Dermis lymphatic vessel endothelial cell (primary cell): ENCODE data around the gene LARP7. TPM values are rescaled to one million over a fixed set of nuclear protein-coding genes. Genes with fewer than 3 reads are reported as not detected.

Experiments used
- total RNA-seq: library from RNA; depleted of rRNA; stranded (reverse); fragments of >200 nt; gene quantifications from 2 replicates; pipeline ENCODE4 v1.2.1, GENCODE V29; 2014

LARP7 gene
- 16.3 and 26.8 TPM in 2 replicates for total RNA-seq

DNA sequence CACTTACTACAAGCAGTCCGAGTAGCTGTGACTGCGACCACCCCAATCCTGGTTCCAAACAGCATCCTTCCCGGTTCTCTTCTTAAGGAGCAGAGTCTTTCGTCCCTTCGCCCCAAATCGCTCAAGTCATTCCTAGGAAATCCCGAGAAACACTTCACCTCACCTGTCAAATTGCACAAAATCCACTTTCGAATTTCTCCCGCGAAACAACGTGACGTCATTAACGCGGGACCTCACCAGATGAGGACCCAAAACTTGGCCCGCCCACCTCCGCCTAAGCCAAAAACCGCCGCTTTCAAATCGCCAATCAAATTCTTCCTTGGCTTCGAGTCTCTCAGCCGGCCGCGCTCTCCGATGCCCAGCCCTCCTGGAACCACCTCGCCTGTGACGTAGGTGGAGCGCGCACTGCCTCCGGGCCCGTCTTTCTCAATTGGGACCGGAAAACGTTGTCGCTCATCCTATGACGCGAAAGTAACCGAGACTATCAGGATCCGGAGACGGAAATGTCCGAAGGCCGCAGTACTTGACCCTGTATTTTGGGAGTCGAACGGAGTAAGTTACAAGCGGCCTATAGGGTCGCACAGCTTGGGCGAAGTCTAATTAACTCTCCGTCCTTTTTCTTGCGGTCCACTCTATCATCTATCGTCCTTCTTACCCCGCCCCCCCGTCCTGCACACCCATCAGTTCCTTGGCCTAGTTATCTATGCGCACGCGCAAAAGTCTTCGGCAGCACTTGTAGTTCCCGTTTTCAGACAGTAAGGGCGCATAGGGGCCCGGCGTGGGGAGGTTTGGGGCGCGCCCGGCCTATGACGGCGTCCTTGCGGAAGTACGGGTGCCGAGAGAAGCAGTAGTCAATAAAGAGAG is at the start of gene LARP7, which contains the start of gene ZGRF1:
TSS of gene LARP7 (plus strand) at position 456 of the 864 bp plus-strand sequence. CDS start 7,527 bp downstream, outside the sequence.
TSS of gene ZGRF1 (minus strand) at position 222 of the 864 bp plus-strand sequence. CDS start 3,733 bp downstream, outside the sequence.

Other genes with a start within 250 kb of the LARP7 start
- gene NEUROG2, start 121.0 kb upstream of the LARP7 start, total RNA-seq: not detected in 2 replicates
- 4.1 and 5.3 TPM in 2 replicates for gene ZGRF1, start 234 bp upstream of the LARP7 start, total RNA-seq